B cell (primary cell): ENCODE results near the gene TXK. TPM values are rescaled to one million over a fixed set of nuclear protein-coding genes. Genes with fewer than 3 reads are reported as not detected.

Source experiments
- ATAC-seq: fragments of 200-7000 bp; cut with Tn5 transposase; one replicate; pipeline ENCODE4 v1.10.0; 2021; ENCODE audit warnings: low read depth, mild to moderate bottlenecking, moderate number of reproducible peaks, moderate library complexity
- CTCF ChIA-PET: fragments of 350-600 bp; sonication (Branson Sonifier 250); formaldehyde crosslinking; loops from one replicate; lab custom pipeline; 2021; ENCODE audit warnings: antibody characterized with exemption, inconsistent platforms; lab: Charles Lee
- POLR2A ChIA-PET: fragments of 350-600 bp; sonication (Branson Sonifier 250); formaldehyde crosslinking; loops from one replicate; lab custom pipeline; 2021; ENCODE audit warnings: antibody characterized with exemption; lab: Charles Lee
- DNase-seq: peaks from one replicate; pipeline ENCODE4 v3.0.0; 2013
- H2AFZ ChIP-seq: 2 replicates; pipeline ENCODE4 v1.6.1; 2012; ENCODE audit warnings: mild to moderate bottlenecking, low read depth, low read length; ENCODE audit not compliant: insufficient read depth, poor library complexity, severe bottlenecking
- H3K27ac ChIP-seq, 2 donors: 1 replicate in 1 of 2; 2 replicates in 1 of 2; pipeline ENCODE4 v1.5.1; 2012 to 2013; ENCODE audit warnings: low read length in 2 of 2, mild to moderate bottlenecking in 2 of 2, moderate library complexity in 1 of 2
- H3K27me3 ChIP-seq, 4 experiments: fragments of 200-600 bp in 1 of 4; sonication (generic) in 1 of 4; replicated peaks in 1 of 4; 1 replicate in 2 of 4; 2 replicates in 2 of 4; pipeline versions ENCODE4 v1.6.1 to v1.7.0; 2013 to 2016; ENCODE audit warnings: low read length in 3 of 4, mild to moderate bottlenecking in 2 of 4, mixed read lengths in 1 of 4, moderate library complexity in 1 of 4; ENCODE audit not compliant: insufficient read depth in 4 of 4, control insufficient read depth in 3 of 4; ENCODE audit errors: control extremely low read depth in 1 of 4
- H3K36me3 ChIP-seq, 2 experiments: replicated peaks in 1 of 2; 1 replicate in 1 of 2; 2 replicates in 1 of 2; pipeline versions ENCODE4 v1.6.1 to v1.7.1; 2013; ENCODE audit warnings: low read length in 1 of 2; ENCODE audit not compliant: insufficient read depth in 2 of 2, control insufficient read depth in 1 of 2; ENCODE audit errors: control extremely low read depth in 1 of 2, extremely low read depth in 1 of 2
- H3K4me1 ChIP-seq, 2 donors: fragments of 200-600 bp in 1 of 2; sonication (generic) in 1 of 2; 1 replicate in 1 of 2; 2 replicates in 1 of 2; pipeline versions ENCODE4 v1.5.1 to v1.6.1; 2013 to 2017; ENCODE audit warnings: low read length in 2 of 2; ENCODE audit not compliant: control insufficient read depth in 2 of 2, insufficient read depth in 2 of 2
- H3K4me2 ChIP-seq: replicated peaks from 2 replicates; pipeline ENCODE3; 2012; ENCODE audit warnings: mild to moderate bottlenecking, low read depth, low read length; ENCODE audit not compliant: poor library complexity, severe bottlenecking
- H3K4me3 ChIP-seq, 5 experiments: fragments of 200-600 bp in 1 of 5; sonication (generic) in 1 of 5; 1 replicate in 3 of 5; 2 replicates in 2 of 5; pipeline versions ENCODE4 v1.5.1 to v1.7.0; 2011 to 2016; ENCODE audit warnings: low read length in 4 of 5, mild to moderate bottlenecking in 4 of 5, low read depth in 2 of 5, control low read depth in 1 of 5, moderate library complexity in 1 of 5; ENCODE audit not compliant: insufficient read depth in 1 of 5; ENCODE audit errors: control extremely low read depth in 1 of 5, extremely low read depth in 1 of 5
- H3K79me2 ChIP-seq: fragments of 200-600 bp; sonication (generic); one replicate; pipeline ENCODE4 v1.6.0; 2016; ENCODE audit warnings: low read length; ENCODE audit not compliant: control insufficient read depth, insufficient read depth
- H3K9ac ChIP-seq: fragments of 200-600 bp; sonication (generic); 2 replicates; pipeline ENCODE4 v1.6.1; 2017; ENCODE audit warnings: mild to moderate bottlenecking, low read length, moderate library complexity
- H3K9me3 ChIP-seq, 3 donors: one replicate each; pipeline versions ENCODE4 v1.6.1 to v1.7.1; 2013; ENCODE audit warnings: low read length in 2 of 3; ENCODE audit not compliant: control insufficient read depth in 2 of 3, insufficient read depth in 1 of 3; ENCODE audit errors: control extremely low read depth in 1 of 3
- H4K20me1 ChIP-seq: 2 replicates; pipeline ENCODE4 v1.6.0; 2012; ENCODE audit warnings: mild to moderate bottlenecking, low read length; ENCODE audit not compliant: insufficient read depth, control insufficient read depth, poor library complexity, severe bottlenecking
- H3K27ac Mint-ChIP-seq: one replicate; pipeline ENCODE4 v1.8.0; 2021; ENCODE audit warnings: mixed read lengths
- H3K27me3 Mint-ChIP-seq: one replicate; pipeline ENCODE4 v1.8.0; 2021; ENCODE audit warnings: mixed read lengths
- H3K4me1 Mint-ChIP-seq: one replicate; pipeline ENCODE4 v1.8.0; 2021; ENCODE audit warnings: mixed read lengths
- H3K4me3 Mint-ChIP-seq: one replicate; pipeline ENCODE4 v1.8.0; 2021; ENCODE audit warnings: mixed read lengths
- H3K9me3 Mint-ChIP-seq: one replicate; pipeline ENCODE4 v1.8.0; 2022; ENCODE audit warnings: mixed read lengths; ENCODE audit not compliant: insufficient read depth
- EZH2 ChIP-seq: IDR thresholded peaks from 2 replicates; pipeline ENCODE4 v1.6.1; 2012; ENCODE audit warnings: borderline replicate concordance, low read depth, mild to moderate bottlenecking, moderate library complexity, low read length; ENCODE audit not compliant: insufficient read depth, poor library complexity, severe bottlenecking
- WGBS: methylation state at CpG from one replicate; pipeline ENCODE4 v1.1.5; 2013; ENCODE audit warnings: missing lambda C conversion rate; ENCODE audit not compliant: insufficient coverage; 5-methylcytosine and 5-hydroxymethylcytosine counted together
- intact Hi-C: fragments of 100-400 bp; cut with micrococcal nuclease; formaldehyde crosslinking; loops from one replicate; pipeline ENCODE4 v1.10.0; 2022
- polyA plus RNA-seq: library from polyadenylated mRNA; depleted of rRNA; stranded (reverse); fragments of >200 nt; gene quantifications from 2 replicates; pipeline ENCODE4 v1.2.3, GENCODE V29; 2012
- total RNA-seq, 2 donors: library from RNA; stranded (reverse); fragments of 120-200 nt in 1 of 2; gene quantifications; 1 replicate in 1 of 2; 2 replicates in 1 of 2; pipeline versions ENCODE4 v1.2.3 to v1.2.4, GENCODE V29; 2013 to 2022
- TF ChIP-seq, protein P1 (sequence below): fragments of 200-600 bp; IDR thresholded peaks from one replicate; pipeline ENCODE4 v1.8.0; 2022; ENCODE audit warnings: antibody characterized with exemption, mild to moderate bottlenecking

Gene TXK
- total and polyA plus RNA-seq, 2 donors (not counting 1 experiment from before 2014, with no cell fraction given) = 0.79 to 1.1 TPM

DNA sequence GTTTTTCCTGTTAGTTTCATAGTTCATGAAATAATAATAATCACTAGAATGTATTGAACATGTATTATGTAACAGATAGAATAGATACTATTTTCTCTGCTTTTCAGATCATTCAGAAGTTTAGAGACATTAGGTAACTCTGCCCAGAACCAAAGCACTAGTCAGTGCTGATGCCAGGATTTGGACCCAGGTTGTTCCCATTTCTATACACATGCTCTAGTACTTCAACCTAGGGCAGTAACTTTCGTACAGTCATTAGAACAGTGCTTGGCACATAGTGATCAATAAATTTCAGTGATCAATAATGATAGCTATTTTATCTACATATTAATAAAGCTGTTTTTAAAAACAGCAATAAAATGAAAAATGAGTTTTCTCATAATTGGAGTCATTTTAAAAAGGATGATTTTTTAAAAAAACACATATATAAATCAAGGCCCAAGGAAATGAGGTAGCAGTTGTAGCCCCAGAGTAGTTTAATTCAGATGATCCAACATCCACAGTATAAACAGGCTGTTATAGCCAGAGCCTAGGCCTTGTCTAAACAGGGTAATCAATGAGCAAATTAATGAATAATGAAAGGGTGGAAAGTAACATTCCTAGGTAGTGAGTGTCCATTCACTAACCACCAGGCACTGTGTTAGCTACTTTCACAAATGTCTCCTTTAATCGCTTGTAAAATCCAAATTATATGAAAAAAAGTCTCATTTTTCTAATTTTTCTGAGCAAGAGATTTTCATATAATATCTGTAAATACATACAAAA is 25.6 kb downstream of the TXK start:
- Histone ChIP-seq H3K36me3 (no peaks in the 10 kb centered on the region), H3K79me2 (no peaks in the 10 kb centered on the region), H3K4me2 (no peak overlapping the region), H3K27me3 (no peaks in the 10 kb centered on the region), H3K27ac (no peak overlapping the region), H2AFZ (no peak overlapping the region), H4K20me1 (no peaks in the 10 kb centered on the region), H3K4me1 (no peaks in the 10 kb centered on the region), H3K4me3 (no peak overlapping the region), H3K9ac (no peak overlapping the region), H3K9me3 (no peaks in the 10 kb centered on the region)
- POLR2A ChIA-PET = no interaction called here
- no peak for TF ChIP-seq EZH2
- TF ChIP-seq, protein P1, sequence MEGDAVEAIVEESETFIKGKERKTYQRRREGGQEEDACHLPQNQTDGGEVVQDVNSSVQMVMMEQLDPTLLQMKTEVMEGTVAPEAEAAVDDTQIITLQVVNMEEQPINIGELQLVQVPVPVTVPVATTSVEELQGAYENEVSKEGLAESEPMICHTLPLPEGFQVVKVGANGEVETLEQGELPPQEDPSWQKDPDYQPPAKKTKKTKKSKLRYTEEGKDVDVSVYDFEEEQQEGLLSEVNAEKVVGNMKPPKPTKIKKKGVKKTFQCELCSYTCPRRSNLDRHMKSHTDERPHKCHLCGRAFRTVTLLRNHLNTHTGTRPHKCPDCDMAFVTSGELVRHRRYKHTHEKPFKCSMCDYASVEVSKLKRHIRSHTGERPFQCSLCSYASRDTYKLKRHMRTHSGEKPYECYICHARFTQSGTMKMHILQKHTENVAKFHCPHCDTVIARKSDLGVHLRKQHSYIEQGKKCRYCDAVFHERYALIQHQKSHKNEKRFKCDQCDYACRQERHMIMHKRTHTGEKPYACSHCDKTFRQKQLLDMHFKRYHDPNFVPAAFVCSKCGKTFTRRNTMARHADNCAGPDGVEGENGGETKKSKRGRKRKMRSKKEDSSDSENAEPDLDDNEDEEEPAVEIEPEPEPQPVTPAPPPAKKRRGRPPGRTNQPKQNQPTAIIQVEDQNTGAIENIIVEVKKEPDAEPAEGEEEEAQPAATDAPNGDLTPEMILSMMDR = no peak
- H3K4me1 Mint-ChIP-seq = no peaks in the 10 kb centered on the region
- intact Hi-C loops = loop anchor here (1.0 kb wide), 1 partner anchor 105 kb away; no protein-coding TSS in a partner anchor
- H3K27ac Mint-ChIP-seq = no peak overlapping the region
- ATAC-seq (no peak), DNase-seq (no peak)
- H3K9me3 Mint-ChIP-seq = no peaks in the 10 kb centered on the region
- no CpG with 5 or more reads among the region's 2 CpGs for WGBS
- CTCF ChIA-PET = interaction anchor here (0.7 to 2.5 kb wide), 11 partner anchors 10 to 438 kb away, joined by 3 to 9 read pairs (median 4); no protein-coding TSS in a partner anchor
- H3K27me3 Mint-ChIP-seq = no peaks in the 10 kb centered on the region
- no peak overlapping the region for H3K4me3 Mint-ChIP-seq

DNA sequence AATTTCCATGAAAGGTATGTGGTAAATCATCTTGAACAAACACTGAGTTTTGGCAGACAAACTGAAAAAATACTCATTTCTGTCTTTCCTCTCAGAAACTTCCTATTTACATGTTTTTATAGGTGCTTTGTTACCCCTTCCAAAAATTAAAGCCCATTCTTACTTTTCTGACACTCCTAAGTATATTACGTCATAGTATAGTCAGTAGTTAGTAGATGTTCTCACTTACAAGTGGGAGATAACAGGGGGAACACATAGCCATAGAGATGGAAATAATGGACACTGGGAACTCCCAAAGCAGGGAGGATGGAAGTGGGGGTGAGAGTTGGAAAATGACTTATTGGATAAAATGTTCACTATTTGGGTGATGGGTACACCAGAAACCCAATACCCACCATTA is 28.8 kb downstream of the TXK start:
- ChIA-PET CTCF (no interaction called here), POLR2A (no interaction called here)
- H3K9me3 Mint-ChIP-seq = no peaks in the 10 kb centered on the region
- WGBS = no CpG with 5 or more reads among the region's 1 CpG
- Histone ChIP-seq H3K9ac (no peak overlapping the region), H3K9me3 (no peaks in the 10 kb centered on the region), H3K36me3 (no peaks in the 10 kb centered on the region), H3K4me3 (no peak overlapping the region), H3K27me3 (no peaks in the 10 kb centered on the region), H2AFZ (no peak overlapping the region), H3K4me2 (no peak overlapping the region), H3K27ac (no peak overlapping the region), H3K4me1 (no peaks in the 10 kb centered on the region), H4K20me1 (no peaks in the 10 kb centered on the region), H3K79me2 (no peaks in the 10 kb centered on the region)
- H3K27me3 Mint-ChIP-seq = no peaks in the 10 kb centered on the region
- H3K4me1 Mint-ChIP-seq = no peaks in the 10 kb centered on the region
- TF ChIP-seq, protein P1 = no peak
- no peak for TF ChIP-seq EZH2
- no peak overlapping the region for H3K4me3 Mint-ChIP-seq
- ATAC-seq (no peak), DNase-seq (no peak)
- intact Hi-C loops = no loop called here
- H3K27ac Mint-ChIP-seq = no peak overlapping the region
